ENCODE results near the gene DGAT2L6. TPM values are rescaled to one million over a fixed set of nuclear protein-coding genes. Genes with fewer than 3 reads are reported as not detected.

The DGAT2L6 gene
- total RNA-seq, 1 donor from 2014 or later, result not detected

DNA sequence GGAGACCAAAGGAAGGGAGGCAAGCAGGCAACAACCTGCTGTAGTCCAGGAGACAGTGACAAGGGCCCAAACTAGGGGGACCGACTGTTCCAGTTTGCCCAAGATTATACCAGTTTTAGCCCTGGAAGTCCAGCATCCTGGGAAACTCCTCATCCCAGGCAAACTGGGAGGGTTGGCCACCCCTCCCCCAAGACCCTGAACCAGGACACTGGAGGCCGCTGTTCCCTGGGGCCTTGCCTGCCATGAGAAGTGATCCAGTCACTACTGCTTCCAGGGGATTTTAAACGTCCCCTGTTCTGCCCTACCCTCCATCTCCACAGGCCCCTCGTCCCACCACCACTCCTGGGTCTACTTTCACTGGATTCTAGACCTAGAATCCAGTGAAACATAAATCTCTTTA is 4.3 kb upstream of the DGAT2L6 start:
- Mint-ChIP-seq H3K27ac (no peak overlapping the region), H3K4me1 (peaks cover 9% of the 10 kb centered on the region), H3K36me3 (no peaks in the 10 kb centered on the region), H3K9me3 (peaks cover 8% of the 10 kb centered on the region), H3K27me3 (ENCODE audit: low read depth) (no peaks in the 10 kb centered on the region), H3K4me3 (no peak overlapping the region)
- TF ChIP-seq, protein P1, sequence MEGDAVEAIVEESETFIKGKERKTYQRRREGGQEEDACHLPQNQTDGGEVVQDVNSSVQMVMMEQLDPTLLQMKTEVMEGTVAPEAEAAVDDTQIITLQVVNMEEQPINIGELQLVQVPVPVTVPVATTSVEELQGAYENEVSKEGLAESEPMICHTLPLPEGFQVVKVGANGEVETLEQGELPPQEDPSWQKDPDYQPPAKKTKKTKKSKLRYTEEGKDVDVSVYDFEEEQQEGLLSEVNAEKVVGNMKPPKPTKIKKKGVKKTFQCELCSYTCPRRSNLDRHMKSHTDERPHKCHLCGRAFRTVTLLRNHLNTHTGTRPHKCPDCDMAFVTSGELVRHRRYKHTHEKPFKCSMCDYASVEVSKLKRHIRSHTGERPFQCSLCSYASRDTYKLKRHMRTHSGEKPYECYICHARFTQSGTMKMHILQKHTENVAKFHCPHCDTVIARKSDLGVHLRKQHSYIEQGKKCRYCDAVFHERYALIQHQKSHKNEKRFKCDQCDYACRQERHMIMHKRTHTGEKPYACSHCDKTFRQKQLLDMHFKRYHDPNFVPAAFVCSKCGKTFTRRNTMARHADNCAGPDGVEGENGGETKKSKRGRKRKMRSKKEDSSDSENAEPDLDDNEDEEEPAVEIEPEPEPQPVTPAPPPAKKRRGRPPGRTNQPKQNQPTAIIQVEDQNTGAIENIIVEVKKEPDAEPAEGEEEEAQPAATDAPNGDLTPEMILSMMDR (IDR thresholded peaks at IDR 0.05; ENCODE audit: unreplicated experiment), result no peak
- no peak for DNase-seq (ENCODE audit: low spot score in 2 of 2, unreplicated experiment in 2 of 2)

DNA sequence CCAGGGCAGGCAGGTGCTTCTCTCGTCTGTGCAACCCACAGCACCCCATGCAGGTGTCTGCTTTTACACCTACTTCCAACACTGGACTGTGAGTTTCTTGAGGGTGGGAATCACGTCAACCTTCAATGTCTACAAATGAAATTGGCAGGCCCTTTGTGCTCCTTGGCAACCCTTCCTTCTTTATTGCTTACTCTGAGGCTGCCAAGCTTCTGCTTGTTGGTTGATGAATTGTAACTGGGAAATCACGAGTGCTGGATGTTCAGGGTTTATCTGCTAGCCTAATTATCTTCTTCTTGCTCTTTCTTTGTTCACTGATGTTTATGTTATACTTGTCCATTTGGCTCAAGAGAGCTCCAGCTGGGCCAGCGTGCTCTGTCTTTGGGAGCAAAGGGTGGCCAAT is 2.5 kb upstream of the DGAT2L6 start:
- H3K36me3 Mint-ChIP-seq, result no peaks in the 10 kb centered on the region

DNA sequence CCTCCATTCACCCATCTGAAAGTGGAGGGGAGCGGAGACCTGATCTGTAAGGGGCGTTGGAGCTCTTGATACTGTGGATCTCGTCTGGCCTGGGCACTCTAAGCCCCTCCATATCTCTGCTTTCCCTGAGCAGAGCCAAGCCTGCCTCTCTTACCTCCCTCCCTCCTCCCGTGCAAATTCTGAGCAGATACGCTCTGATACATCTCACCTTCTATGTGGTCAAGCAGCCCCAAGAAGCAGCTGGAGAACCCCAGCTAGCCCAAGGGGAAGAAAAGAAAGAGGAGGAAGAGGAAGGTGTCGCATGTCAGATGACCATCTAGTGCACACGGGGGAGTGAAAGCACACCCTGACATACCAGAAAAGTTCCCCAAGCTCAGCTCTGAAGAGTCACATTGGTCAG is 1.9 kb upstream of the DGAT2L6 start:
- H3K36me3 Mint-ChIP-seq, result no peaks in the 10 kb centered on the region
- TF ChIP-seq, protein P1 (IDR thresholded peaks at IDR 0.05; ENCODE audit: unreplicated experiment), result no peak
- H3K4me3 Mint-ChIP-seq, result no peak overlapping the region
- H3K27ac Mint-ChIP-seq, result no peak overlapping the region
- no peak for DNase-seq (ENCODE audit: low spot score in 2 of 2, unreplicated experiment in 2 of 2)
- H3K4me1 Mint-ChIP-seq, result no peaks in the 10 kb centered on the region
- H3K9me3 Mint-ChIP-seq, result peaks cover 4% of the 10 kb centered on the region
- H3K27me3 Mint-ChIP-seq (ENCODE audit: low read depth), result no peaks in the 10 kb centered on the region

More for the DNA sequence above, 2.5 kb upstream of the DGAT2L6 start:
- no peak for DNase-seq (ENCODE audit: low spot score in 2 of 2, unreplicated experiment in 2 of 2)
- TF ChIP-seq, protein P1 (IDR thresholded peaks at IDR 0.05; ENCODE audit: unreplicated experiment), result no peak
- H3K4me1 Mint-ChIP-seq, result no peaks in the 10 kb centered on the region
- H3K9me3 Mint-ChIP-seq, result peaks cover 8% of the 10 kb centered on the region
- no peak overlapping the region for H3K4me3 Mint-ChIP-seq
- H3K27me3 Mint-ChIP-seq (ENCODE audit: low read depth), result no peaks in the 10 kb centered on the region
- H3K27ac Mint-ChIP-seq, result no peak overlapping the region

DNA sequence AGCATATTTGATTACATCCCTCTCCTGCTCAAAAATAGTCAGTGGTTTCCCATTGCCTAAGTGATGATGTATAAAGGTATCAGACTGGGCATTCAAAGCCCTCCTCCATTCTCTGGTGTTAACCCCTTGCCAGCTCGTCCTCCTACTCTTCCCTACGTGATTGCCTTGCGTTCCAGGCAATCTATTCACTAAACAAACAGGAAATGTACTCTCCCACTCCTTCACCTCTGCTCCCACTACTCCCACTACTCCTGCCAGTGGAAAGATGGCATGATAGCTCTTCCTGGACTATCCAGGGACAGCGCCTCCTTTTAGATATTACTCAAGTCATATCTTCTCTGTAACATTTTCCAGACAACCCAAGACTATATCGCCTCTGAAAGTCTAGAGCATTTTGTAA is 5.8 kb downstream of the DGAT2L6 start:
- no peak overlapping the region for H3K27ac Mint-ChIP-seq
- no peak overlapping the region for H3K4me3 Mint-ChIP-seq
- H3K9me3 Mint-ChIP-seq, result peaks cover 22% of the 10 kb centered on the region
- no peaks in the 10 kb centered on the region for H3K36me3 Mint-ChIP-seq
- DNase-seq (ENCODE audit: low spot score in 2 of 2, unreplicated experiment in 2 of 2), result no peak
- H3K4me1 Mint-ChIP-seq, result no peaks in the 10 kb centered on the region
- H3K27me3 Mint-ChIP-seq (ENCODE audit: low read depth), result peaks cover 2% of the 10 kb centered on the region
- TF ChIP-seq, protein P1 (IDR thresholded peaks at IDR 0.05; ENCODE audit: unreplicated experiment), result no peak

DNA sequence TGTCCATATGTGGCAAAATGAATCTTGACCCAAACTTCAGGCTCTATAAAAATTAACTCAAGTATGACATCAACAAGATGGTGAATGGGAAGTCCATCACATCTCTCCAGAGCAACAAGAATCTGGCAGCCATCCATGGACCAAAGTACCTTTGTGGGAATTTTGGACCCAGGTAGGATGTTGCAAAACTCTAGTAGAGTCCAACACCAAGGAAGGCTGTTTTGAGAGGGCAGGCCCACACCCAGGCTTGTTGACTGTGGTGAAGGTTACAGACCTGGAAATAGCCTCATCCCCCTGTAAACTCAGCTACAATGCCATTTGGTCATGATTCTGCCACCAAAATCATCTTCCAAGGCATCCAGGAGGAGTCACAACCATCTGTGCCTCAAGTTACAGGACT is 12.9 kb downstream of the DGAT2L6 start:
- Mint-ChIP-seq H3K9me3 (peaks cover 53% of the 10 kb centered on the region), H3K36me3 (no peaks in the 10 kb centered on the region), H3K27me3 (ENCODE audit: low read depth) (peaks cover 2% of the 10 kb centered on the region), H3K27ac (no peak overlapping the region), H3K4me1 (no peaks in the 10 kb centered on the region), H3K4me3 (no peak overlapping the region)
- TF ChIP-seq, protein P1 (IDR thresholded peaks at IDR 0.05; ENCODE audit: unreplicated experiment), result no peak
- no peak for DNase-seq (ENCODE audit: low spot score in 2 of 2, unreplicated experiment in 2 of 2)

Data from mesothelial cell of epicardium (in vitro differentiated cells).